GM21619 (cell line): ENCODE measurements around the gene IREB2.

Experiments
- ATAC-seq: cut with Tn5 transposase; IDR thresholded peaks from one replicate; pipeline ENCODE4 v1.9.1; 2021; ENCODE audit not compliant: unreplicated experiment

The IREB2 gene

GRCh38 chr15:78540141-78540870, 102.3 kb downstream of the IREB2 start, which contains the start of gene PSMA4:
Gene PSMA4, plus strand, starts transcription at chr15:78540444. Its CDS starts 1,484 bp downstream, at chr15:78541928.
- ATAC-seq: peak; percentile 76

GRCh38 chr15:78540871-78541743, 103.1 kb downstream of the IREB2 start:
- no peak for ATAC-seq

- ATAC-seq: no peak
Observed at GRCh38 chr15:78541744-78542034, 103.7 kb downstream of the IREB2 start.

- ATAC-seq: no peak
Observed at GRCh38 chr15:78542647-78543046, 104.6 kb downstream of the IREB2 start.

GRCh38 chr15:78550194-78550593, 112.2 kb downstream of the IREB2 start:
- no peak for ATAC-seq

GRCh38 chr15:78550815-78551214, 112.8 kb downstream of the IREB2 start:
- no peak for ATAC-seq
